NCI-H748 treated with DMSO at 0.1 percent for 48 hours (cell line): ENCODE measurements around the gene TBC1D10B.
"Not testable (repeated sequence)": the region's sequence is repeated elsewhere in the genome, so short reads cannot be mapped to it uniquely, and the experiment has no call there.

ENCODE experiments used
- DNase-seq: peaks from one replicate; lab custom pipeline; 2025; lab: John Stamatoyannopoulos, UW

Gene TBC1D10B

DNA sequence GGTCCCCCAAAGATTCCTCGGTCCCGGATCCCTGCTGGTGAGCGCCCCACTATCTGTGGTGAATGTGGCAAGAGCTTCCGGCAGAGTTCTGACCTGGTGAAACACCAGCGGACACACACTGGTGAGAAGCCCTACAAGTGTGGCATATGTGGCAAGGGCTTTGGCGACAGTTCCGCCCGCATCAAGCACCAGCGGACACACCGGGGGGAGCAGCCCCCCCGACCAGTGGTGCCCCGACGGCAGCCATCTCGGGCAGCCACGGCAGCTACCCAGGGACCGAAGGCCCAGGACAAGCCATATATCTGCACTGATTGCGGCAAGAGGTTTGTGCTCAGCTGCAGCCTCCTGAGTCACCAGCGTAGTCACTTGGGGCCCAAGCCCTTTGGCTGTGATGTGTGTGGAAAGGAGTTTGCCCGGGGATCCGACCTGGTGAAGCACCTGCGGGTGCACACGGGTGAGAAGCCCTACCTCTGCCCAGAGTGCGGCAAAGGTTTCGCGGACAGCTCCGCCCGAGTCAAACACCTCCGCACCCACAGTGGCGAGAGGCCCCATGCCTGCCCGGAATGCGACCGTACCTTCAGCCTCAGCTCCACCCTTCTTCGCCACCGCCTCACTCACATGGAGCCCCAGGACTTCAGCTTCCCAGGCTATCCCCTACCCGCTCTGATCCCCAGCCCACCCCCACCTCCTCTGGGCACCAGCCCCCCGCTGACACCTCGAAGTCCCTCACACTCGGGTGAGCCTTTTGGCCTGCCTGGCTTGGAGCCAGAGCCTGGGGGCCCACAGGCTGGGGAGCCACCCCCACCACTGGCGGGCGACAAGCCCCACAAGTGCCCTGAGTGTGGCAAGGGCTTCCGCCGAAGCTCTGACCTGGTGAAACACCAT, 27.7 kb upstream of the TBC1D10B start:
- DNase-seq: no peak

DNA sequence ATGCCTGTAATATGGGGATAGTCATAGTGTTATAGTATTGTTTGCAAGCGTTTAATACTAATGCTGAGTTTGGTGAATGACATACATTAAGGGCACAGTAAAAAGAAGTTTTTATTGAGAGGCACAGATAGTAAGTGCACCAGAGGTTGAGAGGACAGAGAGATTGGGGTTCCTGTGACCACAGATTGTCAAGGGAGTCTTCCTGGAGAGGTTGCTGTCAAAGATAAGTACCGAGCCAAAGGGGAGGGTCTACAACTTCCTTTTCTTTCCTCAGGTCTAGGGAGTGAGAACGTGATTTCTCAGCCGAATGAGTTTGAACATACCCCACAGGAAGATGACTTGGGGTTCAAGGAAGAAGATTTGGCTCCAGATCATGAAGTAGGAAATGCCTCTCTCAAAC, 26.8 kb upstream of the TBC1D10B start:
- no peak for DNase-seq

- DNase-seq: not testable (repeated sequence)
Measured at GRCh38 chr16:30396627-30397026, 26.3 kb upstream of the TBC1D10B start.

DNA sequence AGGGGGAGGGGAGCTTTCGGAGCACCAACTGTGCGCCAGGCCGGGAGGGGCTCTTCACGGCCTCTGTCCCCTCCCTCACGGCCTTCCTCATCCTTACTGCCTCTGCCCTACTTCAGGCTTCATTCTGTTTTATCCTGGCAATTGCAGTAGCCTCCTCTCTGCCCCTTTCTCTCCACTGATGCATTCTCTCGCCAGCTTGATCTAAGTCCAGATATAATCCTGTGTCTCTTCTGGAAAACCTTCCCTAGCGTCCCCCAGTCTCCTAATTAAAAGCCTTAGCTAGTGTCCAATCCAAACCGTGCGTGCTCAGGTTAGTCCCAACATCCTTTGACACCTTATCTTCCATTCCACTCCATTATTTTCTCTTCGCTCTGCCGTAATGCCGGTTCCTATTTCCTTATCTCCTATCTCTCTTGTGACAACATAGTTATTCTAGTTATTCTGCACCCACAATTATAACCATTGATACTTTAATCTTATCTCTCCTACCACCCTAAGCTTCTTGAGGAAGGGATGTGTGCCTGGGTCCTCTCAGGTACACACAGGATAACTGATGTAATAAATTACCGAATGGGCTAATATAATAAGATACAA, 25.8 kb upstream of the TBC1D10B start:
- DNase-seq: no peak

- peak; percentile 69 for DNase-seq
Measured at GRCh38 chr16:30395155-30395991, 25.1 kb upstream of the TBC1D10B start, which contains the start of gene ZNF48. TSS of gene ZNF48 (plus strand) at chr16:30395420. CDS start at chr16:30395795, 375 bp downstream.

- DNase-seq: no peak
Measured at GRCh38 chr16:30394592-30395154, 24.4 kb upstream of the TBC1D10B start.

DNA sequence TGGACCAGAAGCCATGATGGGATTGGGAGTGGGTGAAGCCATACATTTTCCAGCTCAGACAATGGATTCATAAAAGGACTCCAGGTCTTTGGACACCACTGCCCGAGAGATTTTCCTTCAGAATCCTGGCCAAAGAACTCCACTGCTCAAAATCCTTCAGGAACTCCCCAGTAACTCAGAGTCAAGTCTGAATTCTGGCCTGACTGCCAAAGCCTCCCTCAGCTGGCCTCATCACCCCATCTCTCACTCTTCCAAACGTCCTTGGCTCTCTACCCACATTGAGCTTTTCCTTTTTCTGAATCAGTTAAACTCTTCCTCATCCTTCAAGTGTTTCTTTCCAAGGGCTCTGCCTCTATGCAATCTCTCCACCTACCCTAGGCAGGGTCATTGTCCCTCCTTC, 13.2 kb upstream of the TBC1D10B start:
- DNase-seq: no peak

DNA sequence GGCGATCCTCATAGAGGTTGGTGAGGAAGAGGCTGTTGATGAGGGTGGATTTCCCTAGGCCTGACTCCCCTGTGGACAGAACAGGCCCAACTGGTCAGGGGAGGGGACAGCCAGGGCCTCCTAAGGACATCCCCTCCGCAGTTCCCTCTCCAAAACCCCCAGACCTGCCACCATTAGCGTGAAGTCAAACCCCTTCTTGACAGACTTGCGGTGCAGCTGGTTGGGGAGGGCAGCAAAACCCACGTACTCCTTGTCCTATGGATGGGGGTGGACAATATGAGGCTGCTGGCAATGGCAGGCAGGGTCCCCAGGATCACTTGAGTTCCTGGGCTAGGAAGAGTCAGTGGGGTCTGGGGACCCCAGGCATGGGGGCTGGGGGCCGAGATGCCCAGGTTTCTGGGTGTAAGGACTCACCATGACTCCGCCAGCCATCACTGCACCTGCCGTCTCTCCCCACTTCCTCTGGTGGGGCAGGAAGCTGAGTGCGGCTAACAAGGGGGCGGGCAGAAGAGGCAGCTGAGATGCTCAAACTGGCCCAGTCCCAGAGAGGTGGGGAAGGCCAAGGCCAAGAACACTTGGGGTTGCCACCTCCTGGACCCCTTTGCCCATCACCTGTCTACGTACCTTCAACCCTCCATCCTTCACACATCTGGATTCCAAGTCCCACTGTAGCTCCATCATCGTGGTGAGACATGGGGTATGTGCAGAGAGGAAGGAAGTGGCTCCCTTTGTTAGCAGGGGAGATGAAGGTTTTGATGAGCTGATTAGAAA, 12.0 kb upstream of the TBC1D10B start, which contains the start of gene SEPTIN1:
TSS of gene SEPTIN1 (minus strand) at position 451 of the 771 bp plus-strand sequence. CDS start at position 432, 19 bp downstream.
- no peak for DNase-seq

- no peak for DNase-seq
Measured at GRCh38 chr16:30381291-30382041, 11.2 kb upstream of the TBC1D10B start.

- no peak for DNase-seq
Measured at GRCh38 chr16:30380803-30381208, 10.5 kb upstream of the TBC1D10B start.

GRCh38 chr16:30380072-30380802, 9.9 kb upstream of the TBC1D10B start:
- no peak for DNase-seq

DNA sequence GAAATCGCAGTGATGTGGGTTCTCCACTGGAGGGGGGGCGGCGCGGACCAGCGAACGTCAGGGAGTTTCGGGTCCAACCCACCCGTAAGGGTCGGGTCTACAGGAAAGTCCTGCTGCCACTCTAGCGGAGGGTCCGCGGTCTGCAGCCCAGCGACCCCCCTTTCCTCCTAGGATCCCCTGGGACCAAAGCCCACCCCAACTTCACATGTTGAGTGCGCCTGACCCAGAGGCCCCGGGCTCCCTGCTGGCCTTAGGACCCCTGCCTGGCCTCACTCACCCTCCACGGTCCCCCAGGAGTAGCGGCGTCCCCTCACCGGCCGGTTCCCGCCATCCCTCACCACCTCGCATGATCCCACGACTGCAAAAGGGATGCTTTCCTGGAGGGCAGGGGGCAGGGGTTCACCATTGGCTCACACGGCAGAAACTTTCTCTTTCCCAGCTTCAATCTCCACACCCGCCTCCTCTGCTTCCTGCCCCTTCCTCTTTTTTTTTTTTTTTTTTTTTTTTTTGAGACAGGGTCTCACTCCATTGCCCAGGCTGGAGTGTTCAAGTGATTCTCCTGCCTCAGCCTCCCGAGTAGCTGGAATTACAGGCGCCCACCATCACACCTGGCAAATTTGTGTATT, 9.0 kb upstream of the TBC1D10B start:
- no peak for DNase-seq

GRCh38 chr16:30378236-30379157, 8.2 kb upstream of the TBC1D10B start:
- DNase-seq: peak; percentile 72

GRCh38 chr16:30377812-30378235, 7.5 kb upstream of the TBC1D10B start:
- peak; percentile 61 for DNase-seq

- no peak for DNase-seq
Measured at GRCh38 chr16:30377050-30377811, 6.9 kb upstream of the TBC1D10B start.

DNA sequence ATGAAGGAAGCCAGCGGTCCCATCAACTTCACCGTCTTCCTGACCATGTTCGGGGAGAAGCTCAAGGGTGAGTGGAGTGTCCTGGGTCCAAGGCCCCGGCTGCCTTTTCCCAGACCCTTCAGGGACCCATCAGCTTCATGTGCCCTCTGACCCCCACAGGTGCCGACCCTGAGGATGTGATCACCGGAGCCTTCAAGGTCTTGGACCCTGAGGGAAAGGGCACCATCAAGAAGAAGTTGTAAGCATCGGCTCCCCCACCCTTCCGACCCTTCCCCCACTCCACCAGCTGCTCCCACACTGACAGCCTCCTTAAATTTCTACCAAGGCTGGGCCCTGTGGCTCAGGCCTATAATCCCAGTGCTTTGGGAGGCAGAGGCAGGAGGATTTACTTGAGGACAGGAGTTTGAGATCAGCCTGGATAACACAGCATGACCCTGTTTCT, 6.2 kb upstream of the TBC1D10B start:
- DNase-seq: no peak

- no peak for DNase-seq
Measured at GRCh38 chr16:30375864-30376263, 5.6 kb upstream of the TBC1D10B start.
